GM18508 (cell line): ENCODE results near the gene CDKN1B.
"Not testable (repeated sequence)": the region's sequence is repeated elsewhere in the genome, so short reads cannot be mapped to it uniquely, and the experiment has no call there.

Experiments
- ATAC-seq: cut with Tn5 transposase; IDR thresholded peaks from one replicate; pipeline ENCODE4 v1.9.1; 2021; ENCODE audit warnings: moderate number of reproducible peaks; ENCODE audit not compliant: insufficient read depth, unreplicated experiment

The CDKN1B gene

GRCh38 chr12:12722435-12723148 lies 5.4 kb downstream of the CDKN1B start:
- no peak for ATAC-seq

- no peak for ATAC-seq
These were observed 6.0 kb downstream of the CDKN1B start for GRCh38 chr12:12723149-12723680.

- ATAC-seq, result no peak
These were observed 6.7 kb downstream of the CDKN1B start for GRCh38 chr12:12723681-12724420.

GRCh38 chr12:12724421-12725085 lies 7.4 kb downstream of the CDKN1B start:
- no peak for ATAC-seq

GRCh38 chr12:12725086-12725955 lies 8.2 kb downstream of the CDKN1B start:
- peak; percentile 42 for ATAC-seq

GRCh38 chr12:12725956-12726554 lies 8.9 kb downstream of the CDKN1B start:
- no peak for ATAC-seq

GRCh38 chr12:12726555-12727093 lies 9.5 kb downstream of the CDKN1B start:
- ATAC-seq, result no peak

- ATAC-seq, result no peak
These were observed 14.0 kb downstream of the CDKN1B start for GRCh38 chr12:12731178-12731577.

- no peak for ATAC-seq
These were observed 14.6 kb downstream of the CDKN1B start for GRCh38 chr12:12731785-12732184.

- no peak for ATAC-seq
These were observed 15.9 kb downstream of the CDKN1B start for GRCh38 chr12:12733118-12733517.

- ATAC-seq, result no peak
These were observed 16.9 kb downstream of the CDKN1B start for GRCh38 chr12:12734054-12734453.

GRCh38 chr12:12734561-12735071 lies 17.4 kb downstream of the CDKN1B start:
- ATAC-seq, result no peak

- no peak for ATAC-seq
These were observed 18.1 kb downstream of the CDKN1B start for GRCh38 chr12:12735301-12735700.

GRCh38 chr12:12736759-12737676 lies 19.9 kb downstream of the CDKN1B start:
- peak; percentile 49 for ATAC-seq

- not testable (repeated sequence) for ATAC-seq
These were observed 21.0 kb downstream of the CDKN1B start for GRCh38 chr12:12738152-12738551.

- ATAC-seq, result no peak
These were observed 24.5 kb downstream of the CDKN1B start for GRCh38 chr12:12741660-12742059.

GRCh38 chr12:12744546-12745305 lies 27.6 kb downstream of the CDKN1B start:
- no peak for ATAC-seq
